SK-N-SH (cell line): ENCODE data around the gene RAPGEF4.

Experiments
- CHD2 ChIP-seq: fragments of 150-350 bp; IDR thresholded peaks from 2 replicates; pipeline ENCODE4 v1.6.1; 2018; ENCODE audit warnings: low read length; ENCODE audit not compliant: partially characterized antibody
- MXI1 ChIP-seq: IDR thresholded peaks from 2 replicates; pipeline ENCODE4 v1.6.1; 2012; ENCODE audit warnings: mild to moderate bottlenecking, low read depth, low read length, improper control_type of control experiment
- NFIC ChIP-seq: IDR thresholded peaks from 2 replicates; pipeline ENCODE4 v1.4.0; 2012; ENCODE audit warnings: borderline replicate concordance
- TCF12 ChIP-seq: IDR thresholded peaks from 2 replicates; pipeline ENCODE4 v1.4.0; 2012
- YY1 ChIP-seq: IDR thresholded peaks from 2 replicates; pipeline ENCODE4 v1.4.0; 2012; ENCODE audit warnings: low read depth, mild to moderate bottlenecking
- TF ChIP-seq, protein P1 (sequence below): fragments of 200-600 bp; sonication (generic); IDR thresholded peaks from 2 replicates; pipeline ENCODE4 v1.6.1; 2017; ENCODE audit warnings: antibody characterized with exemption, mild to moderate bottlenecking, moderate library complexity

GRCh38 chr2:173028671-173029070, 293.0 kb downstream of the RAPGEF4 start:
- TF ChIP-seq, protein P1, sequence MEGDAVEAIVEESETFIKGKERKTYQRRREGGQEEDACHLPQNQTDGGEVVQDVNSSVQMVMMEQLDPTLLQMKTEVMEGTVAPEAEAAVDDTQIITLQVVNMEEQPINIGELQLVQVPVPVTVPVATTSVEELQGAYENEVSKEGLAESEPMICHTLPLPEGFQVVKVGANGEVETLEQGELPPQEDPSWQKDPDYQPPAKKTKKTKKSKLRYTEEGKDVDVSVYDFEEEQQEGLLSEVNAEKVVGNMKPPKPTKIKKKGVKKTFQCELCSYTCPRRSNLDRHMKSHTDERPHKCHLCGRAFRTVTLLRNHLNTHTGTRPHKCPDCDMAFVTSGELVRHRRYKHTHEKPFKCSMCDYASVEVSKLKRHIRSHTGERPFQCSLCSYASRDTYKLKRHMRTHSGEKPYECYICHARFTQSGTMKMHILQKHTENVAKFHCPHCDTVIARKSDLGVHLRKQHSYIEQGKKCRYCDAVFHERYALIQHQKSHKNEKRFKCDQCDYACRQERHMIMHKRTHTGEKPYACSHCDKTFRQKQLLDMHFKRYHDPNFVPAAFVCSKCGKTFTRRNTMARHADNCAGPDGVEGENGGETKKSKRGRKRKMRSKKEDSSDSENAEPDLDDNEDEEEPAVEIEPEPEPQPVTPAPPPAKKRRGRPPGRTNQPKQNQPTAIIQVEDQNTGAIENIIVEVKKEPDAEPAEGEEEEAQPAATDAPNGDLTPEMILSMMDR, result no peak
- TF ChIP-seq TCF12 (no peak), CHD2 (no peak), NFIC (no peak), YY1 (no peak), MXI1 (no peak)
